Liver (tissue), 9 donors: Measurements from ENCODE around the gene TOPBP1. TPM values are rescaled to one million over a fixed set of nuclear protein-coding genes. Genes with fewer than 3 reads are reported as not detected.

Source experiments
- DNase-seq: peaks from one replicate; pipeline ENCODE4 v3.0.0-alpha.2; 2017; ENCODE audit warnings: low spot score
- H3K27ac ChIP-seq, 2 donors: one replicate each; pipeline ENCODE4 v1.7.0; 2013; ENCODE audit warnings: inconsistent platforms in 2 of 2, low read length in 2 of 2, control low read depth in 1 of 2, low read depth in 1 of 2, mild to moderate bottlenecking in 1 of 2
- H3K27me3 ChIP-seq, 4 donors: one replicate each; pipeline versions ENCODE4 v1.6.1 to v1.7.0; 2013; ENCODE audit warnings: low read length in 3 of 4, inconsistent platforms in 1 of 4, mild to moderate bottlenecking in 1 of 4, moderate library complexity in 1 of 4; ENCODE audit not compliant: control insufficient read depth in 4 of 4, insufficient read depth in 4 of 4
- H3K36me3 ChIP-seq, 4 donors: one replicate each; pipeline versions ENCODE4 v1.6.1 to v1.7.0; 2013; ENCODE audit warnings: low read length in 3 of 4, mild to moderate bottlenecking in 3 of 4, low read depth in 1 of 4, moderate library complexity in 1 of 4; ENCODE audit not compliant: control insufficient read depth in 4 of 4, insufficient read depth in 3 of 4
- H3K4me1 ChIP-seq, 4 donors: one replicate each; pipeline versions ENCODE4 v1.6.1 to v1.7.0; 2013; ENCODE audit warnings: low read length in 3 of 4, mild to moderate bottlenecking in 3 of 4, moderate library complexity in 1 of 4; ENCODE audit not compliant: control insufficient read depth in 4 of 4, insufficient read depth in 4 of 4
- H3K4me3 ChIP-seq, 3 donors: one replicate each; pipeline versions ENCODE4 v1.6.1 to v1.7.0; 2013; ENCODE audit warnings: low read length in 3 of 3, control low read depth in 1 of 3, low read depth in 1 of 3, mild to moderate bottlenecking in 1 of 3
- H3K9ac ChIP-seq, 2 donors: one replicate each; pipeline ENCODE4 v1.7.0; 2013; ENCODE audit warnings: low read length in 2 of 2, mild to moderate bottlenecking in 2 of 2, moderate library complexity in 2 of 2, control low read depth in 1 of 2, low read depth in 1 of 2
- H3K9me3 ChIP-seq, 4 donors: one replicate each; pipeline versions ENCODE4 v1.6.1 to v1.7.0; 2013; ENCODE audit warnings: low read length in 3 of 4; ENCODE audit not compliant: control insufficient read depth in 4 of 4
- ATF3 ChIP-seq: IDR thresholded peaks from 2 replicates; pipeline ENCODE4 v1.6.1; 2016; ENCODE audit warnings: antibody characterized with exemption
- CTCF ChIP-seq: fragments of 150-350 bp; IDR thresholded peaks from 2 replicates; pipeline ENCODE4 v1.5.1; 2017; ENCODE audit warnings: improper control_type of control experiment, low read depth, low read length; ENCODE audit not compliant: missing input control
- EGR1 ChIP-seq, 2 donors: IDR thresholded peaks; 2 replicates each; pipeline ENCODE4 v1.6.1; 2016 to 2018; ENCODE audit warnings: antibody characterized with exemption in 2 of 2, low read depth in 2 of 2
- FOXA1 ChIP-seq: IDR thresholded peaks from 2 replicates; pipeline ENCODE4 v1.6.1; 2016; ENCODE audit warnings: antibody characterized with exemption
- FOXA2 ChIP-seq: IDR thresholded peaks from 2 replicates; pipeline ENCODE4 v1.6.1; 2016; ENCODE audit warnings: antibody characterized with exemption
- GABPA ChIP-seq, 2 donors: IDR thresholded peaks in 1 of 2; conservative IDR thresholded peaks in 1 of 2; 2 replicates each; pipeline ENCODE4 v1.6.1; 2016; ENCODE audit warnings: antibody characterized with exemption in 2 of 2, mild to moderate bottlenecking in 1 of 2, moderate library complexity in 1 of 2
- HNF4A ChIP-seq, 2 donors: conservative IDR thresholded peaks; 2 replicates each; pipeline ENCODE4 v1.6.1; 2016; ENCODE audit warnings: antibody characterized with exemption in 2 of 2, mild to moderate bottlenecking in 2 of 2
- HNF4G ChIP-seq: IDR thresholded peaks from 2 replicates; pipeline ENCODE4 v1.6.1; 2016; ENCODE audit warnings: antibody characterized with exemption
- JUND ChIP-seq, 2 donors: IDR thresholded peaks; 2 replicates each; pipeline ENCODE4 v1.6.1; 2016; ENCODE audit warnings: antibody characterized with exemption in 2 of 2
- MAX ChIP-seq: IDR thresholded peaks from 2 replicates; pipeline ENCODE4 v1.6.1; 2016; ENCODE audit warnings: antibody characterized with exemption
- NR2F2 ChIP-seq: IDR thresholded peaks from 2 replicates; pipeline ENCODE4 v1.6.1; 2016; ENCODE audit warnings: antibody characterized with exemption
- RAD21 ChIP-seq, 2 donors: IDR thresholded peaks; 2 replicates each; pipeline ENCODE4 v1.6.1; 2016; ENCODE audit warnings: antibody characterized with exemption in 2 of 2, mild to moderate bottlenecking in 2 of 2
- REST ChIP-seq: IDR thresholded peaks from 2 replicates; pipeline ENCODE4 v1.6.1; 2016; ENCODE audit warnings: antibody characterized with exemption, mild to moderate bottlenecking
- RXRA ChIP-seq, 2 donors: IDR thresholded peaks; 2 replicates each; pipeline ENCODE4 v1.6.1; 2017 to 2018; ENCODE audit warnings: antibody characterized with exemption in 2 of 2, mild to moderate bottlenecking in 1 of 2
- SP1 ChIP-seq: IDR thresholded peaks from 2 replicates; pipeline ENCODE4 v1.6.1; 2018; ENCODE audit warnings: antibody characterized with exemption, mild to moderate bottlenecking
- TAF1 ChIP-seq: conservative IDR thresholded peaks from 2 replicates; pipeline ENCODE4 v1.6.1; 2016; ENCODE audit warnings: antibody characterized with exemption, mild to moderate bottlenecking
- YY1 ChIP-seq: IDR thresholded peaks from 2 replicates; pipeline ENCODE4 v1.6.1; 2016; ENCODE audit warnings: antibody characterized with exemption, mild to moderate bottlenecking
- ZBTB33 ChIP-seq: IDR thresholded peaks from 2 replicates; pipeline ENCODE4 v1.6.1; 2016; ENCODE audit warnings: antibody characterized with exemption
- WGBS: extraction: QIAGEN DNeasy Blood & Tissue Kit; methylation state at CpG from one replicate; pipeline ENCODE4 v1.1.7; 2013; 5-methylcytosine and 5-hydroxymethylcytosine counted together
- polyA plus RNA-seq, 2 donors: library from polyadenylated mRNA; stranded (reverse) in 1 of 2; unstranded in 1 of 2; fragments of 200-250 nt in 1 of 2; fragments of >200 nt in 1 of 2; fragmentation: Nextera tagmentation in 1 of 2; extraction: Ambion mirVana in 1 of 2; gene quantifications; one replicate each; pipeline versions ENCODE4 v1.2.1 to v1.2.3, GENCODE V29; 2013 to 2015
- total RNA-seq, 2 donors: library from RNA; depleted of rRNA; stranded (reverse); fragments of >200 nt; gene quantifications; one replicate each; pipeline ENCODE4 v1.2.3, GENCODE V29; 2014
- donor health status: healthy.
- donor health status: healthy.
- donor health status: healthy.
- donor health status: healthy.
- donor health status: healthy.

TOPBP1 gene
- total and polyA plus RNA-seq, 4 donors = 3.3 to 22.9 (median 8.7) TPM

GRCh38 chr3:133676336-133677118 lies 14.8 kb upstream of the TOPBP1 start:
- no peaks in the 10 kb centered on the region for H3K9me3 ChIP-seq
- no peak overlapping the region for H3K4me3 ChIP-seq
- no peak for DNase-seq
- WGBS = 24% methylated on average over 11 of the region's 11 CpGs
- peaks cover 7 to 46% (median 37%) of the 10 kb centered on the region in 4 donors for H3K4me1 ChIP-seq
- no peak for TF ChIP-seq YY1
- TF ChIP-seq FOXA1 = no peak
- TF ChIP-seq FOXA2 = no peak
- no peak for TF ChIP-seq EGR1 (IDR thresholded peaks at IDR 0.05; ENCODE audit: low read depth in 2 of 2)
- no peak for TF ChIP-seq SP1
- no peak for TF ChIP-seq HNF4G
- TF ChIP-seq RAD21 (IDR thresholded peaks at IDR 0.05) = peak in 1 of 2 donors; percentile 7
- TF ChIP-seq ATF3 = no peak
- TF ChIP-seq JUND (IDR thresholded peaks at IDR 0.05) = no peak
- TF ChIP-seq GABPA (IDR thresholded peaks at IDR 0.05 in 1 of 2, conservative IDR thresholded peaks at IDR 0.05 in 1 of 2) = no peak
- TF ChIP-seq CTCF = no peak
- TF ChIP-seq RXRA (IDR thresholded peaks at IDR 0.05) = peak in 1 of 2 donors; percentile 58
- TF ChIP-seq ZBTB33 = no peak
- H3K27ac ChIP-seq = peak overlapping the region; percentile 36 to 59
- H3K27me3 ChIP-seq = no peaks in the 10 kb centered on the region
- peak overlapping the region in 1 of 2 donors; percentile 64 for H3K9ac ChIP-seq
- H3K36me3 ChIP-seq = no peaks in the 10 kb centered on the region

GRCh38 chr3:133675631-133676335 lies 14.0 kb upstream of the TOPBP1 start:
- WGBS = 28% methylated on average over 6 of the region's 6 CpGs
- Histone ChIP-seq H3K9me3 (no peaks in the 10 kb centered on the region), H3K27ac (peak overlapping the region; percentile 59 to 72), H3K9ac (peak overlapping the region in 1 of 2 donors; percentile 64), H3K4me3 (no peak overlapping the region), H3K4me1 (peaks cover 7 to 53% (median 44%) of the 10 kb centered on the region in 4 donors), H3K36me3 (no peaks in the 10 kb centered on the region), H3K27me3 (no peaks in the 10 kb centered on the region)
- DNase-seq = no peak
- TF ChIP-seq NR2F2 (peak; percentile 91), JUND (IDR thresholded peaks at IDR 0.05) (peak; percentile 50 to 75), HNF4G (peak; percentile 45), TAF1 (no peak), RAD21 (IDR thresholded peaks at IDR 0.05) (peak; percentile 46 to 53), GABPA (IDR thresholded peaks at IDR 0.05 in 1 of 2, conservative IDR thresholded peaks at IDR 0.05 in 1 of 2) (no peak), HNF4A (conservative IDR thresholded peaks at IDR 0.05) (peak; percentile 90 to 94), REST (peak; percentile 65), ZBTB33 (peak; percentile 82), ATF3 (no peak), EGR1 (IDR thresholded peaks at IDR 0.05; ENCODE audit: low read depth in 2 of 2) (peak in 1 of 2 donors; percentile 73), YY1 (peak; percentile 33), MAX (peak; percentile 79), RXRA (IDR thresholded peaks at IDR 0.05) (peak; percentile 99), FOXA1 (peak; percentile 63), SP1 (peak; percentile 92), FOXA2 (peak; percentile 72)
